HG03571 (cell line): ENCODE measurements around the gene ISG20L2.
A peak's percentile ranks its signal among the peaks of the same experiment; 100 is the strongest.
"Not testable (repeated sequence)": the region's sequence is repeated elsewhere in the genome, so short reads cannot be mapped to it uniquely, and the experiment has no call there.

ENCODE experiments used
- ATAC-seq: cut with Tn5 transposase; IDR thresholded peaks from one replicate; pipeline ENCODE4 v1.9.1; 2021; ENCODE audit not compliant: unreplicated experiment

Gene ISG20L2, protein sequence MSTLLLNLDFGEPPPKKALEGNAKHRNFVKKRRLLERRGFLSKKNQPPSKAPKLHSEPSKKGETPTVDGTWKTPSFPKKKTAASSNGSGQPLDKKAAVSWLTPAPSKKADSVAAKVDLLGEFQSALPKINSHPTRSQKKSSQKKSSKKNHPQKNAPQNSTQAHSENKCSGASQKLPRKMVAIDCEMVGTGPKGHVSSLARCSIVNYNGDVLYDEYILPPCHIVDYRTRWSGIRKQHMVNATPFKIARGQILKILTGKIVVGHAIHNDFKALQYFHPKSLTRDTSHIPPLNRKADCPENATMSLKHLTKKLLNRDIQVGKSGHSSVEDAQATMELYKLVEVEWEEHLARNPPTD

DNA sequence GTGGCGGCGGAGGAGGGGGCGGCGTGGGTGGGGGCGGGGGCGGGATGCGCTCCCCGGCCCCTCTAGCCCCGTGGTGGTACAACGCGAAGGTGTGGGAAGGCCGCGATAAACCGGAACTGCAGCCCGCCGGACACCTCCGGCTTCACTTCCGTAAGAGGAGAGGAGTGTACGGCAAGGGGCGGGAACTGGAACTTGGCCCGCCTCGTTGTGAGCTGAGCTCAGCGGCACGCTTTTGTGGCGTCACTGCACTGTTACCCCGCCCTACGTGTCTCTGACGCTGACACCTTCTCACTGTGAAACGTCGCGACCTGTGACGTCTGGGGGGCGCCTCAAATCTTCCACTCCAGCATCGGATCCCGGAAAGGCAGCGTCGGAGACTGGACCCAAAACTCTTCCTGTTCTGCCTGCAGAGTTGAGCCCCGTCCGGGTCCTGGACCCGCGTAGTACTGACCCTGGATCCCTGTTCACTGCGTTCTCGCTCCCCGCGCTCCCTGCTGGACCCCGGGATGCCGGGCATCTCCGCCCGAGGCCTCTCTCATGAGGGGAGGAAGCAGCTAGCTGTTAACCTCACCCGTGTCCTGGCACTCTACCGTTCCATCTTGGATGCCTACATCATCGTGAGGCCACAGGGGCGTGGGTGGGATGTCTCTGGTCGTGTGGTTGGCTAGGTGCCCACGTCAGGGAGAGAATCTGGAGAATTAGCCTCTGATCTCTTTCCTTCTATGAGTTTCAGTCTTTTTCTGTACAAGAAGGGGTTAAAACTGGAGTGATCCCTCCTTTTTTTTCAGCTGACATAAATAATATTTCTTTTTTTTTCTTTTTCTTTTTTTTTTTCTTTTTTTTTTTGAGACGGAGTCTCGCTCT lies at the start of gene ISG20L2:
Gene ISG20L2, minus strand, starts transcription at position 168 of the 864 bp plus-strand sequence. CDS start 1,114 bp downstream, outside the sequence.
- peak; percentile 83 for ATAC-seq

DNA sequence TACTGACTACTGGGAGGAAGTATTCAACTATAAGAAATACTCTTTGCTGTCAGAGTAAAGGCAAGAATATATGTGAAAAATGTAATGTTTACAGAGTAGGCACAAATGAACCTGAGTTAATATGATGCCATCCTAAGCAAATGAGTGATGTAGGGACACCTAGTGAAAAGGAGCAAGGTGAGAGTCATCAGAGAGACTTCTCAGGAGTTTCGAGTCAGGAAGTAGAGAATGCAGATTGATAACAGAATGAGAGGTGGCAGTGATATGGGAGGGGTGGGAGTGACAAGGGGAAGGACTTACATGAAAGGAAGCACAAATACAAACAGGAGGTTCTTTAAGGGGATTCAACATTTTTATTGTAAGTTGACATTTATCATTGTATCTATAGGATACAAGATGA lies 49.0 kb upstream of the ISG20L2 start:
- no peak for ATAC-seq

DNA sequence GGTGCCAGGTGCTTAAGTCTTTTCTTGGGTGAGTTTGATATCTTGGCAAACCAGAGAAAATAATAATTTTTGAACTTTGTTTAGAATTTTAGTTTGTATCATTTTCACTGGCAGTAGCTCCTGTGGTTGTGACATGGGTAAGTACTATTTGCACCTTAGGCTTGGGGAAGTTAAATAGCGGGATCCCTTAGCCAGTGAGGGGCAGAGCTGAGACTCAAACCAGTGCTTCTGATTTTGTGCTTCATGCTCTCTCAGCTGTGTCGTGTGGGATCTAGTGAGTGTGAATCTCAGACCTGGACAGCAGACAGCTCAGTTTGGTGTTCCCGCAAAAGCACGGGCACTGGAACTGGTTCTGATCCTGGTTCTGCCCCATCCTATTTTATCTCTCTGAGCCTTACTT lies 48.4 kb upstream of the ISG20L2 start:
- no peak for ATAC-seq

- no peak for ATAC-seq
Measured at GRCh38 chr1:156775799-156776198, 47.2 kb upstream of the ISG20L2 start.

DNA sequence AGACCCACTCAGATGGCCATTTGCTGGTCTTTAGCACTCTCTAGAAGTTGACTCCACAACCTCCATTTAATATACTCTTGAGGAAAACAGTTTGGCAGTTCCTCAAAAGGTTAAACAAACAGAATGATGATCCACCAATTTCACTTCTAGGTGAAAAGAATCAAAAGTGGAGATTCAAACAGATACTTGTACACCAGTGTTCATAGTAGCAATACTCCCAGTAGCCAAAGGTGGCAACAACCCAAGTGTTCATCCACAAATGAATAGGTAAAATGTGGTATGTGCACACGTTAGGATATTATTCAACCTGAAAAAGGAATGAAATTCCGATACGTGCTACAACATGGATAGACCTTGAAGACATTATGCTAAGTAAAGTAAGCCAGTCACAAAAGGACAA lies 45.0 kb upstream of the ISG20L2 start:
- ATAC-seq, result no peak

DNA sequence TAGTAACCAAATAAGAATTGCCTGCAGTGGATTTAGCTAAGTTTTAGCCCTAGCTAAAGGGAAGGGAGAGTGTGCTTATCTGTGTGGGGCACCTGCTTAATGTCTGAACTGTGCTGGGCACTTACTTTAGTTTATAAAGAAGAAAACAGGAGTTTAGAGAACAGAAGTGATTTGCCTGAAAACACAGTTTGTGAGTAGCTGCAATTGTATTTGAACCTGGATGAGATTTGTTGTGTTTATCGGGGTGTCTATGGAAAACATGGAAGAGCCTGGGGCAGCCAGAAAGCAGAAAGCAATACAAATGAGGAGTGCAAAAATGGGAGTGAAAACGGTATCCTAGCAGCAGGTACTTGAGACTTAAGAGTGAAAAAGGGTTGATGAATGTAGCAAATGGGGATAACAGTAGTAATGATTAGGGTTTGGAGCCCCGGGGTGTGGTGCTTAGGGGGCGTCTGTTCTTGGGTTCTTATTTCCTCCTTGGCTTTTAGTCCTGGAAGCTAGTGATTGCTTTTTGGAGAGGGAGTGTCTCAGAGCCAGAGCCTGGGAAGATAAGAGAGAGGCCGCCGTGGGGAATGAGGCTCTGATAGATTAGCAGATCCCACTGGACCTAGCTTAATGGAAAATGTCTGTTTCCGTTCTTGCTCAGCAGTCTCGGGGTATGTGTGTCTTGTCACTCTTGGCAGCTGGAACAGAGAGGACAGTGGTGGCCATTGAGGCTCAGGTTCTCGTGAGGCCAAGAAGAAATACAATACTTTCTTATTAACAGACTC lies 44.3 kb upstream of the ISG20L2 start:
- ATAC-seq, result no peak

DNA sequence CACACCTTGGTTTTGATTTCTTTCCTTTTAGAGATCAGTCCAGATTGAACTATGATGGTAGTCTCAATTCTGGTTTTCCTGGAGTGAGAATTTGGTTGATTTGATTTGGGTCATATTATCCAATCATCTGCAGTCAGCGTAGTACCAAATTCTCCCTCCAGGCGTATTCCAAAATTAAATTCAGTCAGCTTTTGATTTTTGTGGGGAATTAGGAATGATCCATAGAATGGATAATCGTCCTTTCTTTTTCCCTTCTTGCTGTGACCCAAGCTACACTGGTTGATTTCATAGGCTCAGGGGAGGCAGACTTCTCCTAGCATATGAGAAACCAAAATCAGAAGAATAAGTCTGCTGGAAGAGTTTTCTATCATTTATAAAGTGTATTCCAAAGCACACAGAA lies 43.7 kb upstream of the ISG20L2 start:
- no peak for ATAC-seq

- no peak for ATAC-seq
Measured at GRCh38 chr1:156768610-156769295, 40.2 kb upstream of the ISG20L2 start.

DNA sequence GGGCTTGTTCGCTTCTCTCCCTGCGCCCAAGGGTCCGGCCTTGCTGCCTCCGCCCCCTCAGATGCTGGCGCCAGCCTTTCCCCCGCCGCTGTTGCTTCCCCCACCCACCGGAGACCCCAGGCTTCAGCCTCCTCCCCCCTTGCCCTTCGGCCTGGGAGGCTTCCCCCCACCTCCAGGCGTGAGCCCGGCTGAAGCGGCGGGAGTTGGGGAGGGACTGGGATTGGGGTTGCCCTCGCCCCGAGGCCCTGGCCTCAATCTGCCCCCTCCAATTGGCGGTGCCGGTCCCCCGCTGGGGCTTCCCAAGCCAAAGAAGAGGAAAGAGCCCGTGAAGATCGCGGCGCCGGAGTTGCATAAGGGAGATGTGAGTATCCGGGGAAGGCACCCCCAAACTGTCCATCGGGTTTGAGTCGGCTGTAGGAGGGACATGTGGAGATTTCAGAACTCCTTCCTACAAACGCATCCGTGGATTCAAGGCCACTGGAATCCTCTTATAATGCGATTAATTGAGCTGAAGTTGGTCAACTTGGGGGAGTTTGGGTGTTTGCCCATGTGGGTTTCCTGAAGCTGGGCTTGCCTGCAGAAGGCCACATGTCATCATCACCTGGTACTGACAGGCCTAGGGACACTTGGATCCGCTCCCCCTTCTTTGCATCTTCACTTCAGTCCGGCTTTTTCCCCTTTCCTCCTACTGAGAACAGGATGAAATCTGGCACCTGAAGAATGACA lies 39.5 kb upstream of the ISG20L2 start:
- ATAC-seq, result no peak

- ATAC-seq, result peak; percentile 93
Measured at GRCh38 chr1:156767101-156767878, 38.7 kb upstream of the ISG20L2 start, which contains the start of gene PRCC. TSS of gene PRCC (plus strand) at chr1:156767535. CDS start at chr1:156767772, 237 bp downstream.

DNA sequence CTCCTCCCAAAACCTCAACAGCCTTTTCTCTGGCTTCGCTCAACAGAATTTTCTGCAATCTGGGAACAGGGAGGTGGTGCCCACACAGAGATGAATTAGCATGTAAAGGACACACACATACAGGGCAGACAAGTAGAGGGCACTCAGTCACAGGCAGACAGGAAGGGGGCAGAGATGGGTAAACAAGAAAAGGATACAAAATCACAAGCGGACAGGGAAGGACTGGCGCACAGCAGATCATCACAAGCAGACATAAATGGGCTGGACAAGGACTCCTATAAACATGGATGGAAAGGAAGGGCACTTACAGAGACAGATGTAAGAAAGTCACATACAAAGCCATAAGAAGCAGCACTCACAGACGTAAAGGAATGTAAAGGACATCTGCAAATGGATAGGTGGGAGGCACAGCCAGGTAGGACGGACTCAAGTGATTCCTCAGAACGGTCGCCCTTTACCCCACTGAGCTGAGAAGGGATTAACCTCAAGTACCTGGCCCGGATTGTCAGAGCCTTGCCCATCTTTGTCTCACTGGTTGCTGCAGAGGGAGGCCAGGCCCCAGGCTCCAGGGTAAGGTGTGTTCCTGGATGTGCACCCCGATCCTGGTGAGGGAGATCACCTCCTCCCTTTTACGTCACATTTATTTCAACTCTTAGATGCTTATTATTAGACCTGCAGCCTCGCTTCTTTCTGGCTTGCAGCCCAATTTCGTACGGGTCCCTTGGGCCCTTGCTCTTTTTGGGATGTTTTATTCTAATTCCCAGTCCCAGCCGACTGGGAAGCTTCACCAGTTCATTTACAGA lies 37.9 kb upstream of the ISG20L2 start:
- ATAC-seq, result peak; percentile 27

- ATAC-seq, result no peak
Measured at GRCh38 chr1:156765666-156766065, 37.1 kb upstream of the ISG20L2 start.

DNA sequence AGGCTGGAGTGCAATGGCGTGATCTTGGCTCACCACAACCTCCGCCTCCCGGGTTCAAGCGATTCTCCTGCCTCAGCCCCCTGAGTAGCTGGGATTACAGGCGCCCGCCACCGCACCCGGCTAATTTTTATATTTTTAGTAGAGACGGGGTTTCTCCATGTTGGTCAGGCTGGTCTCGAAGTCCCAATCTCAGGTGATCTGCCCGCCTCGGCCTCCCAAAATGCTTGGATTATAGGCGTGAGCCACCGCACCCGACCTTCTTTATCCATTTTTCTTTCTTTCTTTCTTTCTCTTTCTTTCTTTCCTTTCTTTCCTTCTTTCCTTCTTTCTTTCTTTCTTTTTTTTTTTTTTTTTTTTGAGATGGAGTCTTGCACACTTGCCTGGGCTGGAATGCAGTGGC lies 36.6 kb upstream of the ISG20L2 start:
- not testable (repeated sequence) for ATAC-seq

DNA sequence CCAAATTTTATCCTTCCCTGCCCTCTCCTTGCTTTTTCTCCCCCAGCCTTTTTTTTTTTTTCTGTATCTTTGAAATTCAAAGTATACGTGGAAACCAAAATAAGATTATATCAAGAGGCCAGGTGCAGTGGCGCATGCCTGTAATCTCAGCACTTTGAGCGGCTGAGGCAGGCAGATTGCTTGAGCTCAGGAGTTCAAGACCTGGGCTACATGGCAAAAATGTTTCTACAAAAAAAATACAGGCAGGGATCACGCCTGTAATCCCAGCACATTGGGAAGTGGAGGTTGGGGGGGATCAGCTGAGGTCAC lies 32.2 kb upstream of the ISG20L2 start:
- ATAC-seq, result no peak

- no peak for ATAC-seq
Measured at GRCh38 chr1:156760092-156760795, 31.7 kb upstream of the ISG20L2 start.

- not testable (repeated sequence) for ATAC-seq
Measured at GRCh38 chr1:156757572-156758253, 29.1 kb upstream of the ISG20L2 start.

DNA sequence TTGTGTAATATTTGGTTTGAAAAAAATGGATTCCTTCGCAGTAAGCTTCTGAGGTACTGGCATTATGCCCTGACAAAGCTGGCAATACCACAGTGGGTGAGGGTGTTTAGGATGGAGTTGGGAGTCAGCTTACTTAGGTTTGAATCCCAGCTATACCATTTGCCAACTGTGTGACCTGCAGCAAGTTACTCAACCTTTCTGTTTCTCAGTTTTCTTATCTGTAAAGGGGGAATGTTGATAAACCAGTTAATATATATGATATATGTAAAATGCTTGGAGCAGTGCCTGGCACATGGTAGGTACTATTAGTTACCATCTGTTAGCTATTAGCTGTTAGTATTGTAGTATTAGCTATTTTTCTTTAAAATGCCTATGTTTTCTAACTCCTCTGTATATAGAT lies 27.8 kb upstream of the ISG20L2 start:
- ATAC-seq, result no peak
